Skin of body (tissue), 3 donors: ENCODE results near the gene SLC43A2. TPM values are rescaled to one million over a fixed set of nuclear protein-coding genes. Genes with fewer than 3 reads are reported as not detected.
"Not testable (repeated sequence)": the region's sequence is repeated elsewhere in the genome, so short reads cannot be mapped to it uniquely, and the experiment has no call there.

Experiments
- DNase-seq: peaks from one replicate; lab custom pipeline; 2025; lab: John Stamatoyannopoulos, UW
- small RNA-seq: library from RNA; depleted of rRNA; stranded (forward); fragments of <200 nt; gene quantifications from one replicate; pipeline ENCODE3, GENCODE V24; 2014; ENCODE audit warnings: low replicate concordance
- total RNA-seq: library from RNA; depleted of rRNA; stranded (reverse); fragments of >200 nt; gene quantifications from one replicate; pipeline ENCODE4 v1.2.3, GENCODE V29; 2014

SLC43A2 gene
- total RNA-seq, 1 donor from 2014 or later = 8.1 TPM

DNA sequence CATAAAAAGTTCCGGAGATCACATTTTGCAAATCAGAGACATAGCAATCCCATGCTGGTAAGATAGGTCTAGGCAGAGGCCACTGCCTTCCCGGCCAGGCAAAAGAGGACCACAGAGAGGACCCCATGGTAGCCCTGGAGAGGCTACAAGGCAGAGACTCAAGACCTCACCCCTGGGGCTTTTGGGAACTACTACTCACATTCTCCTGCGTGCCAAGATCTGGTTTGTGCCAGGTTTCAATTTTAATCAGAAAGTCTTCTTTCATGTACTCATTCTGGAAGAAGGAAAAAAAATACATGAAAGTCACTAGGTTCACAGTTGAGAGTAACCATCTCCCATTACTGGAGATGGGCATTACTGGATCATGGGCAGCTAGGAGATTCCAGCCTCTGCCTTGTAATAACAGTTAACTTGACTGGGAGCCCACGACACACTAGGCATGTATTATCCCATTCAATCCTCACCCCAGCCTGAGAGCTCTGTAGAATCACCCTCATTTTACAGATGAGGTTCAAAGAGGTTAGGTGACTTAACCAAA is 87.2 kb downstream of the SLC43A2 start:
- no peak for DNase-seq

GRCh38 chr17:1539811-1540210 is 88.8 kb downstream of the SLC43A2 start:
- no peak for DNase-seq

- DNase-seq = no peak
Measured at GRCh38 chr17:1535737-1536136, 92.9 kb downstream of the SLC43A2 start.

GRCh38 chr17:1533661-1534325 is 94.8 kb downstream of the SLC43A2 start:
- no peak for DNase-seq

DNA sequence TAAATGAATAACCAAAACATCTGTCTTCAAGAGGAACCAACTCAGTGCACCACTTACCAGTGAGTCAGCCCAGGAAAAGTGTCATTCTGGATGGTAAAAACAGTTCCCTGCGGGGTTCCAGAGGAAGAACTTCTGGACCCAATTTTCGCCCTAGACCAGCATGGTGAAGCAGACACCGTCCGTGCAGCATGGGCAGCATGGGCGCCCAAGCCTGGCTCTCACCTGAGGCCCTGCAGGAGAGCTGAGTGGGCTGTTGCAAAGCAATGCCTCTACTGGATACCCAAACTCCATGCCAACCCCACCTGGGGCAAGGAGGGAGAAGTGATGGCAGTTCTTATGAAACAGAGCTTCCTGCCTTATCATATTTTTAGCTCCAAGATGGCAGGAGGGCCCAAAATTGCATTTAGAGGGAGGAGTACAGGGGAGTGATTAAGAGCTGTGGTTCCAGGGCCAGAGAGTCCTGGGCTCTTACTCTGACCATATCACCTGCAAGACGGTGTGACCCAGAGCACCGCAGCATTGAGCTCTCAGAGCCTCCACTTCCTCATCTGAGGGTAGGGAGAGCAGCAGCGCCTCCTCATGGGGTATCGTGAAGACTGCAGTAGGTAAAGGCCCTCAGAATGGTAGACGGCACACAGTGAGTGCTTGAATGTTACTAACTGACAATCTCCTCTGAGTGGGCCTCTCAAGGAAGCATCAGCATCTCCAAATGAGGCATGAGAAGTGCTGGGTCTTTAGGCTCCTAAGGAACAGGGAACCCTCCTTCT is 95.6 kb downstream of the SLC43A2 start:
- no peak for DNase-seq

DNA sequence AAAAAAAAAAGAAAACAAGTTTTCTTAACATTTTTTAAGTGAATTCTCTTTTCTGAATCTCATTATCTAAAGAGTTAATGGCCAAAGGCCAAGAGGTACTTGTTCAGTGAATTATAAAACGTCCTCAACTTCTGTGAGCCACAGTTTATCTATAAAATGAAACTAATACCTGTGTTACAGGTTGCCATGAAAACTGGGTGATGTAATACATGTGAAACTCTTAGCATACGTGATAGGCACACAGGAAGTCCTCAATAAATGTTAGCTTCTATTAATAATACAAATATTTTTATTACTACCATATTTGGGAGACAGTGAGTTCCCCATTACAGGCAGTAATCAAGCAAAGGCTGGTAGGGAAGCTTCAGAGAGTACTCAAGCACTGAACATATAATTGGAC is 98.8 kb downstream of the SLC43A2 start:
- DNase-seq = no peak

- not testable (repeated sequence) for DNase-seq
Measured at GRCh38 chr17:1526876-1527275, 101.8 kb downstream of the SLC43A2 start.

DNA sequence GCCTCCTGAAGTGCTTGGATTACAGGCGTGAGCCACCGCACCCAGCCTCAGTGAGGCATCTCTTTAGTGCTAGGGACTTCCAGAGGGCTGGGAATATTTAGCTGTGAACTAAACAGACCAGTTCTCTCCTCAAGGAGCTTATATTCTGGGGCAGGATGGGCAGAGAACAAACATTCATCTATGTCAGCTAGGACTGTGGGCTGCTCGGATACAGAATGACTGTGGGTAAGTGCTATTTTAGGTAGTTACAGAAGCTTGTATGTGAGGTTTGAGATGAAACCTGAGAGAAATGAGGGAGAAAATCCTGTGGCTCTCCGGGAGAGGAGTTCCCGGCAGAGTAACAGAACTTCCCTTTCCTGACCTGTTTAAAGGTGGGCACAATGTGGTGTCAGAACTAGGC is 106.0 kb downstream of the SLC43A2 start:
- DNase-seq = no peak

- DNase-seq = no peak
Measured at GRCh38 chr17:1521086-1521640, 107.5 kb downstream of the SLC43A2 start.

- no peak for DNase-seq
Measured at GRCh38 chr17:1519678-1520077, 109.0 kb downstream of the SLC43A2 start.

Small RNA genes within 50 kb of the gene (small RNA-seq; reads per million reads assigned to genes)
- not detected for gene RN7SL105P

Other genes with a start within 250 kb of the SLC43A2 start
- gene YWHAE, start 228.6 kb downstream of the SLC43A2 start, total RNA-seq = 284 TPM
- gene CRK, start 172.6 kb downstream of the SLC43A2 start, total RNA-seq = 58.6 TPM
- gene MYO1C, start 136.1 kb downstream of the SLC43A2 start, total RNA-seq = 64.4 TPM
- 32.5 TPM for gene INPP5K, start 112.2 kb downstream of the SLC43A2 start, total RNA-seq
- 18.8 TPM for gene PITPNA, start 66.0 kb downstream of the SLC43A2 start, total RNA-seq
- gene SCARF1, start 16.9 kb upstream of the SLC43A2 start, total RNA-seq = 6.7 TPM
- 8.1 TPM for gene RILP, start 21.0 kb upstream of the SLC43A2 start, total RNA-seq
- 138 TPM for gene PRPF8, start 56.0 kb upstream of the SLC43A2 start, total RNA-seq
- gene TLCD2, start 81.5 kb upstream of the SLC43A2 start, total RNA-seq = 4.6 TPM
- gene WDR81, start 95.9 kb upstream of the SLC43A2 start, total RNA-seq = 10.6 TPM
- gene SERPINF2, start 114.0 kb upstream of the SLC43A2 start, total RNA-seq = 0.39 TPM
- gene SERPINF1, start 133.2 kb upstream of the SLC43A2 start, total RNA-seq = 265 TPM
- 11.9 TPM for gene SMYD4, start 201.1 kb upstream of the SLC43A2 start, total RNA-seq
- 37.4 TPM for gene RPA1, start 201.2 kb upstream of the SLC43A2 start, total RNA-seq